ENCODE results near the gene ZNF563. TPM values are rescaled to one million over a fixed set of nuclear protein-coding genes. Genes with fewer than 3 reads are reported as not detected.

The ZNF563 gene
- total RNA-seq, 1 donor from 2014 or later, result 1.2 TPM

- TF ChIP-seq CTCF (IDR thresholded peaks at IDR 0.05), result no peak
- Mint-ChIP-seq H3K27ac (ENCODE audit: unreplicated experiment) (no peak overlapping the region), H3K36me3 (ENCODE audit: low read depth) (peaks cover 8% of the 10 kb centered on the region), H3K9me3 (ENCODE audit: low read depth) (peaks cover 20% of the 10 kb centered on the region), H3K27me3 (ENCODE audit: low read depth) (no peaks in the 10 kb centered on the region), H3K4me1 (ENCODE audit: low read depth) (peaks cover 6% of the 10 kb centered on the region), H3K4me3 (ENCODE audit: unreplicated experiment) (no peak overlapping the region)
- no peak for DNase-seq (ENCODE audit: low spot score)
These were observed 49.2 kb downstream of the ZNF563 start for GRCh38 chr19:12284226-12284625.

- Mint-ChIP-seq H3K4me1 (ENCODE audit: low read depth) (no peaks in the 10 kb centered on the region), H3K27me3 (ENCODE audit: low read depth) (no peaks in the 10 kb centered on the region), H3K4me3 (ENCODE audit: unreplicated experiment) (no peak overlapping the region), H3K9me3 (ENCODE audit: low read depth) (peaks cover 55% of the 10 kb centered on the region), H3K36me3 (ENCODE audit: low read depth) (peaks cover 38% of the 10 kb centered on the region), H3K27ac (ENCODE audit: unreplicated experiment) (no peak overlapping the region)
- DNase-seq (ENCODE audit: low spot score), result no peak
- TF ChIP-seq CTCF (IDR thresholded peaks at IDR 0.05), result no peak
These were observed 54.7 kb downstream of the ZNF563 start for GRCh38 chr19:12278713-12279112.

GRCh38 chr19:12272980-12273901 lies 60.2 kb downstream of the ZNF563 start:
- Mint-ChIP-seq H3K36me3 (ENCODE audit: low read depth) (peaks cover 69% of the 10 kb centered on the region), H3K27ac (ENCODE audit: unreplicated experiment) (no peak overlapping the region), H3K27me3 (ENCODE audit: low read depth) (no peaks in the 10 kb centered on the region), H3K9me3 (ENCODE audit: low read depth) (peaks cover 66% of the 10 kb centered on the region), H3K4me3 (ENCODE audit: unreplicated experiment) (no peak overlapping the region), H3K4me1 (ENCODE audit: low read depth) (no peaks in the 10 kb centered on the region)
- DNase-seq (ENCODE audit: low spot score), result no peak
- TF ChIP-seq CTCF (IDR thresholded peaks at IDR 0.05), result no peak

- peaks cover 66% of the 10 kb centered on the region for H3K9me3 Mint-ChIP-seq (ENCODE audit: low read depth)
These were observed 61.0 kb downstream of the ZNF563 start for GRCh38 chr19:12272386-12272785.

GRCh38 chr19:12270854-12271253 lies 62.6 kb downstream of the ZNF563 start:
- no peak for DNase-seq (ENCODE audit: low spot score)
- H3K36me3 Mint-ChIP-seq (ENCODE audit: low read depth), result peaks cover 60% of the 10 kb centered on the region
- no peaks in the 10 kb centered on the region for H3K27me3 Mint-ChIP-seq (ENCODE audit: low read depth)
- H3K9me3 Mint-ChIP-seq (ENCODE audit: low read depth), result peaks cover 57% of the 10 kb centered on the region
- no peak overlapping the region for H3K27ac Mint-ChIP-seq (ENCODE audit: unreplicated experiment)
- no peak overlapping the region for H3K4me3 Mint-ChIP-seq (ENCODE audit: unreplicated experiment)
- TF ChIP-seq CTCF (IDR thresholded peaks at IDR 0.05), result no peak
- no peaks in the 10 kb centered on the region for H3K4me1 Mint-ChIP-seq (ENCODE audit: low read depth)

More at GRCh38 chr19:12272386-12272785, 61.0 kb downstream of the ZNF563 start:
- H3K36me3 Mint-ChIP-seq (ENCODE audit: low read depth), result peaks cover 68% of the 10 kb centered on the region
- no peak for TF ChIP-seq CTCF (IDR thresholded peaks at IDR 0.05)
- no peak for DNase-seq (ENCODE audit: low spot score)
- no peaks in the 10 kb centered on the region for H3K4me1 Mint-ChIP-seq (ENCODE audit: low read depth)
- H3K4me3 Mint-ChIP-seq (ENCODE audit: unreplicated experiment), result no peak overlapping the region
- H3K27ac Mint-ChIP-seq (ENCODE audit: unreplicated experiment), result no peak overlapping the region
- H3K27me3 Mint-ChIP-seq (ENCODE audit: low read depth), result no peaks in the 10 kb centered on the region

Other genes starting within 250 kb of the ZNF563 start
- gene ZNF20, start 193.3 kb downstream of the ZNF563 start, total RNA-seq, result 2.0 to 3.8 TPM (median 3.1 TPM) in 3 replicates
- gene ZNF625, start 176.9 kb downstream of the ZNF563 start, total RNA-seq, result 11.5 to 12.1 TPM (median 12.1 TPM) in 3 replicates
- gene ZNF136, start 170.5 kb downstream of the ZNF563 start, total RNA-seq, result 6.9 to 9.5 TPM (median 7.1 TPM) in 3 replicates
- 4.7 to 7.2 TPM (median 5.8 TPM) in 3 replicates for gene ZNF44, start 38.8 kb downstream of the ZNF563 start, total RNA-seq
- gene ZNF442, start 32.0 kb upstream of the ZNF563 start, total RNA-seq, result 2.6 to 3.4 TPM (median 3.3 TPM) in 3 replicates
- 2.0 to 3.7 TPM (median 2.3 TPM) in 3 replicates for gene ZNF799, start 67.6 kb upstream of the ZNF563 start, total RNA-seq
- 1.6 to 4.0 TPM (median 2.0 TPM) in 3 replicates for gene ZNF443, start 107.4 kb upstream of the ZNF563 start, total RNA-seq
- 2.0 to 5.2 TPM (median 3.0 TPM) in 3 replicates for gene ZNF709, start 151.2 kb upstream of the ZNF563 start, total RNA-seq
- 5.7 to 8.9 TPM (median 6.5 TPM) in 3 replicates for gene ZNF564, start 217.8 kb upstream of the ZNF563 start, total RNA-seq

Measured in chondrocyte (in vitro differentiated cells).